Spleen (tissue), 7 donors: ENCODE results near the gene FXYD5.

Experiments
- POLR2A ChIP-seq, 3 donors: fragments of 450-650 bp; IDR thresholded peaks; one replicate each; pipeline ENCODE4 v1.5.1; 2017; ENCODE audit warnings: antibody characterized with exemption in 3 of 3, mild to moderate bottlenecking in 1 of 3
- POLR2AphosphoS5 ChIP-seq, 3 donors: sonication (generic); formaldehyde crosslinking; IDR thresholded peaks; one replicate each; pipeline ENCODE4 v1.5.1; 2017; ENCODE audit warnings: antibody characterized with exemption in 3 of 3
- TF ChIP-seq, protein P1 (sequence below), 11 experiments: fragments of 200-600 bp in 7 of 11; fragments of 450-650 bp in 4 of 11; sonication (generic) in 4 of 11; IDR thresholded peaks in 8 of 11; conservative IDR thresholded peaks in 3 of 11; 1 replicate in 7 of 11; 2 replicates in 4 of 11; pipeline versions ENCODE4 v1.4.0 to v1.8.0; 2016 to 2021; ENCODE audit warnings: antibody characterized with exemption in 11 of 11, inconsistent platforms in 4 of 11, mild to moderate bottlenecking in 1 of 11
- donor health status: DM: no; HTN: no; CAD: no; lungs with moderate emphysema.
- donor health status: DM: no; HTN: no; CAD: no.
- donor health status: DM: no; HTN: no; CAD: no.

DNA sequence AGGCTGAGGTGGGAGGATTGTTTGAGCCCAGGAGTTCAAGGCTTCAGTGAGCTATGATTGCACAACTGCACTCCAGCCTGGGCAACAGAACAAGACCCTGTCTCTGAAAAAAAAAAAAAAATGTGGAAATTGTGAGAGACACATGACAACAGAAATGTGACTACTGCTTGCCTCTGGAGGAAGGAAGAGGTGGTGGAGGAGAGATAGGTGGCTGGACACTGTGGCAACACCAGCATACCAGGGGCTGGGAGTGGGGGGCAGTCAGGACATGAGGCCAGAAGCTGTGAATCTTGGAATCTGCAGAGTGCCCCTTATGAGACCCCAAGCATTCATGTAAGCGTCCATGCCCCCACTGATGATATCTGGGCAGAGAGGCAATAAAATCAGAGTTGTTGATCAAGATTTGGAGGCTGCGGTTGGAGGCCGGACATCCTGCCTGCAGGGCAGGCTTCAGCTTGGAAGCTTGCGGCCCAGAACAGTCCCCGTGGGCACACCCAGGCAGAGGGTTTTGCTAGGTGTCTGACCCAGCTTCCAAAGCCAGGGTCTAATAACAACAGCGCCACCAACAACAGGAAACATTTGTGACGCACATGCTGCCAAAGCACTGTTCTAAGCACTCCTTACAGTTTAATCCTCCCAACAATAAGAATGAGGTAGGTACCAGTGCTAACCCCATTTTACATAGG lies 57.2 kb downstream of the FXYD5 start:
- TF ChIP-seq, protein P1, sequence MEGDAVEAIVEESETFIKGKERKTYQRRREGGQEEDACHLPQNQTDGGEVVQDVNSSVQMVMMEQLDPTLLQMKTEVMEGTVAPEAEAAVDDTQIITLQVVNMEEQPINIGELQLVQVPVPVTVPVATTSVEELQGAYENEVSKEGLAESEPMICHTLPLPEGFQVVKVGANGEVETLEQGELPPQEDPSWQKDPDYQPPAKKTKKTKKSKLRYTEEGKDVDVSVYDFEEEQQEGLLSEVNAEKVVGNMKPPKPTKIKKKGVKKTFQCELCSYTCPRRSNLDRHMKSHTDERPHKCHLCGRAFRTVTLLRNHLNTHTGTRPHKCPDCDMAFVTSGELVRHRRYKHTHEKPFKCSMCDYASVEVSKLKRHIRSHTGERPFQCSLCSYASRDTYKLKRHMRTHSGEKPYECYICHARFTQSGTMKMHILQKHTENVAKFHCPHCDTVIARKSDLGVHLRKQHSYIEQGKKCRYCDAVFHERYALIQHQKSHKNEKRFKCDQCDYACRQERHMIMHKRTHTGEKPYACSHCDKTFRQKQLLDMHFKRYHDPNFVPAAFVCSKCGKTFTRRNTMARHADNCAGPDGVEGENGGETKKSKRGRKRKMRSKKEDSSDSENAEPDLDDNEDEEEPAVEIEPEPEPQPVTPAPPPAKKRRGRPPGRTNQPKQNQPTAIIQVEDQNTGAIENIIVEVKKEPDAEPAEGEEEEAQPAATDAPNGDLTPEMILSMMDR (IDR thresholded peaks at IDR 0.05 in 8 of 11, conservative IDR thresholded peaks at IDR 0.05 in 3 of 11), result peak in 3 of 11 experiments; percentile 23 to 51 (median 38)
- TF ChIP-seq POLR2AphosphoS5 (IDR thresholded peaks at IDR 0.05), result peak; percentile 84 to 94 (median 88)
- TF ChIP-seq POLR2A (IDR thresholded peaks at IDR 0.05), result peak in 2 of 3 donors; percentile 19 to 24
